SIG-M5 treated with dmso at 0.1 percent for 504 hours (cell line): ENCODE measurements around the gene PTCH2.
"Not testable (repeated sequence)": the region's sequence is repeated elsewhere in the genome, so short reads cannot be mapped to it uniquely, and the experiment has no call there.

Experiments
- DNase-seq: peaks from one replicate; lab custom pipeline; 2025; ENCODE audit not compliant: unreplicated experiment; lab: John Stamatoyannopoulos, UW

The PTCH2 gene

GRCh38 chr1:44803062-44803311, 40.1 kb downstream of the PTCH2 start:
- DNase-seq: no peak

GRCh38 chr1:44802306-44803061, 40.6 kb downstream of the PTCH2 start:
- no peak for DNase-seq

- no peak for DNase-seq
These were observed 41.4 kb downstream of the PTCH2 start for GRCh38 chr1:44801491-44802305.

GRCh38 chr1:44799770-44800584, 43.1 kb downstream of the PTCH2 start, which contains the start of gene PLK3:
TSS of gene PLK3 (plus strand) at chr1:44800377. CDS start at chr1:44800464, 87 bp downstream.
- DNase-seq: peak; percentile 95

DNA sequence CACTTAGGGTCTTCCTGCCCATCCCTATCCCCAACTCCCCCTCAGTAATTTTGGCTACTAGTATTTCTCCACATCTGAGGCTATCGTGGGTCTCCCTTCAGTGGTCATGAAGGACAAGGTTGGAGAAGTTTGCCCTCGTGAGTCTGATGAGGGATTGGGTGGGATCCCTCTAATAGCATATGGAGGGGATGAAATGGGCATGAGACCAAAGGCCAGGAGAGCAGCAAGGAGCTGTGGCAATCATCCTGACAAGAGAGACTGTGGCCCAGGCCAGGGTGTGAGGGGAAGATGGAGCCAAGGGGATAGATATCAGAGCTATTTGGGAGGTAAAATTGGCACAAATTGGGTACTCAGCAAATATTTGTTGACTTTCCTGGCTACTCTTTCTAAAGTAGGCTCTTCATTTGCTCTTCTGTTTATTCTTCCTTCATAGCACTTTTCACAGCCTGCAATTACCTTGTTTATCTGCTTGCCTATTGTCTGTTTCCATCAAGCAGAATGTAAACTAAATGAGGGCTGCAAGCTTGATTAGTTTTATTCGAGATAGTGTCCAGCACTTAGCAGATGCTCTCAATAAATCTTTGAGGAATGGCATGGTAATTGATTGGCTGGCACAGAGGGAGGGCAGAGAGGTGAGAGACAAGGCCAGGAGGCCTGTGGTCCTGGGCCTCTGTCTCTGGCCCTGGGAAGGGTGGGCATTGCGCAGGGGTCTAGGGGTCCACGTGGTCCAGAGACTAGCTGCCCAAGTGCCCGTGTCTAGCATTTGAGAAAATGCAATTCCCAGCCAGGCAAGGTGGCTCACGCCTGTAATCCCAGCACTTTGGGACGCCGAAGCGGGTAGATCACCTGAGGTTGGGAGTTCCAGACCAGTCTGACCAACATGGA, 44.3 kb downstream of the PTCH2 start:
- no peak for DNase-seq

- not testable (repeated sequence) for DNase-seq
These were observed 45.2 kb downstream of the PTCH2 start for GRCh38 chr1:44797886-44798285.

DNA sequence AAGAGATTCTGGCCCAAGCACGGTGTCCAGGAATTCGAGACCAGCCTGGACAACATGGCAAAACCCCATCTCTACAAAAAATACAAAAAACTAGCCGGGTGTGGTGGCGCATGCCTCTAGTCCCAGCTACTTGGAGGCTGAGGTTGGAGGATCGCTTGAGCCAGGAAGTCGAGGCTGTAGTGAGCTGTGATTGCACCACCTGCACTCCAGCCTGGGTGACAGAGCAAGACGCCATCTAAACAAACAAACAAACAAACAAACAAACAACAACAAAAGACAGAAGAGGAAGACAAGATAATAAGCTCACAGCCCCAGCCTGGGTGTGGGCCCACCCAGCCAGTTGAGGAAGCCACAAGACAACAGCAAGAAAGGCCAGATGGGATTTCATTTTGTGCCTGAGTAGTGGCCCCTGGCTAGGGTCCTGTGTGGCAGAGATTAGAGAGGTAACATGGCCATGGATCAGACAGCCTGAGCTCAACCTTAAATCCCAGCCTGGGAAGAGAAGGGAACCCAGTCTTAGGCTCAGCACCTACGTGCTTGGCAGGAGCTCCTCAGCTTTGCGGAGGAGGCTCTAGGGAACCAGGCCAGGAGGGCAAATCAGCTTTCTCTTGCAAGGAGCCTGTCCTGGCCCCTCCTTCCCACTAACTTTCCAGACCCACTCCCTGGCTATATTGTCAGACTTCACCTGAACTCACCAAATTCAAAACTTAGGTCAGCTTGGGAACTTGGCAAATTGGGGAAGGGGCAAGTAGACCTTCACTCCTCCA, 50.1 kb downstream of the PTCH2 start:
- no peak for DNase-seq

DNA sequence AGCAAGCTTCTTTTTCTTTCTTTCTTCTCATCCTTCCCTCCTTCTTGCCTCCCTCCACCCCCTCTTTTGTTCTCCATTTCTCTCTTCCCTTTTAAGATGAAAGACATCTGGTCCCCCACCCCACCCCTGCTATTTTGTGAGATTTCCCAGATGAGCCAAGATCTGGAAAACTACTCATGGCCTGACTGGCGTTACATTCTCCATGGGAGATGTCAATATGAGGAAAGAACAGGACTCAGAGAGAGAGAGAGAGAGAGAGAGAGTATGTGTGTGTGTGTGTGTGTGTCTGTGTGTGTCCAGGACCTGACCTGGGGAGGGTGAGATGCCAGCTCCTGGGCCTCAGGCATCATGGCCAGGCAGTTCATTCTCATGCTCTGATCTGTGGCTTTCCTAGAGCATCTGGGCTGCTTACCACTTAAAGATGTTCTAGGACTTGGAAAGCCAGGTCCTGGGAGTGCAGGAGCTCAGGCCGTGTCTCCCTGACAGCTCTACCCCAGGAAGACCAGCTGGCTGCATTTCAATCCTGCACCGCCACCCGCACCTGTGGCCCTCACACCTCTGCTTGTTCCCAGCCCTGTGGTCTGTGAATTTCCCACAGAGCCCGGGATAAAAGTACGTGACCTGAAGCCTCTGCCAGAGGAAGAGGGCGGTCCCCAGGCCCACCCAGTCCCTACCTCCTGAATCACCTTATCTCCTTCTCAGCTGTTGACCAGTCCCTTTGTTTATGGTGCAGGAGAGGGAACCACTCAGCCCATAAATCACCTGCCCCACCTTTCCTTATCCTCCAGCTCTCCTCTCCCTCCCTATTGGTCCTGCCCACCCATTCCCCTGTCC, 51.9 kb downstream of the PTCH2 start:
- no peak for DNase-seq

- no peak for DNase-seq
These were observed 54.8 kb downstream of the PTCH2 start, which contains the start of gene BEST4 for GRCh38 chr1:44788120-44788860. TSS of gene BEST4 (minus strand) at chr1:44788170. CDS start at chr1:44787705, 465 bp downstream.

DNA sequence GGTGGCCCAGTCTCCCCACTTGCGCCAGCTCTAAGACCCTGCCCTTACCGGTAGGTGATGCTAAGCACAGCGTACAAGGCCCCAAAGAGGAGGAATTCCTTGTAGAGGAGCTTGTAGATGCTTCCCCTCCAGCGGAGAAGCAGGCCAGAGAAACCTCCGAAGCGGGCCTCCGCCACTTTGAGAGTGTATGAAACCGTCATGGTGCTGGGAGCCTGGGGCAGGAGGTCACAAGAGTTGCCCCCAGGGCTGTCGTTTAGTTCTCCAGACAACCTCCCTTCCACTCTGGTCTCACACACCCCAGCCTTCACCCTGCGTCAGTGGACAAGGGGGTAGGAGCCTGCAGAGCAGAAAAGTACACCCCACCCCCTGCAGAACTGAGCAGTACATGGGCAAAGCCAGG, 55.5 kb downstream of the PTCH2 start:
- DNase-seq: no peak

- no peak for DNase-seq
These were observed 56.1 kb downstream of the PTCH2 start for GRCh38 chr1:44786841-44787426.

GRCh38 chr1:44786138-44786840, 56.8 kb downstream of the PTCH2 start:
- DNase-seq: peak; percentile 43

- DNase-seq: no peak
These were observed 57.4 kb downstream of the PTCH2 start for GRCh38 chr1:44785501-44786137.

GRCh38 chr1:44785029-44785380, 58.0 kb downstream of the PTCH2 start:
- DNase-seq: no peak

GRCh38 chr1:44784094-44785028, 58.7 kb downstream of the PTCH2 start:
- no peak for DNase-seq

DNA sequence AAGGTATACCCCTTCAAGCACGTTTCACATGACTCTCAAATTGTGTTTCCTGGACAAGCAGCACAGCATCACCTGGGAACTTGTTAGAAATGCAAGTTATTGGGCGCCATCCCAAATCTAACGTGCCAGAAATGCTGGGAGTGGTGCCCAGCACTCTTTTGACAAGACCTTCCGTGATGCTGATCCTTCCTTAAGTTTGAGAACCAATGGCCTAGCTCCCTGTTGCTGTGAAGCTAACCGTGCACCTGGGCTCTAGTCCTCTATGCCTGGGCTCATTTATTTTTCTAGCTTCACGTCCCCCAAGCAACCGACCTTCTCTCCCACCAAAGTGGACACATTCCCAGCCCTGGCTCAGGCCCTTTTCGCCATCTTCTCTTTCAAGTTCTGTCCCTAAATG, 59.4 kb downstream of the PTCH2 start:
- DNase-seq: no peak
